K562 (cell line): ENCODE data around the gene KIF5C. TPM values are rescaled to one million over a fixed set of nuclear protein-coding genes. Genes with fewer than 3 reads are reported as not detected.

Source experiments
- ATAC-seq: fragments of 200-7000 bp; cut with Tn5 transposase; 3 replicates; pipeline ENCODE4 v1.9.1; 2020; ENCODE audit warnings: moderate library complexity
- BruUV-seq: library from RNA; stranded (reverse); fragments of 400-500 nt; replicated peaks from 2 replicates; lab custom pipeline; 2021; lab: Mats Ljungman, UMichigan
- CTCF ChIA-PET: fragments of 300-600 bp; formaldehyde crosslinking; extraction: SDS; loops from one replicate; lab custom pipeline; 2021; ENCODE audit warnings: low intra/inter-chr PET ratio; lab: Yijun Ruan, JAX
- POLR2A ChIA-PET: fragments of 300-600, 350-650 bp; sonication (Branson Sonifier 250); formaldehyde crosslinking; extraction: SDS; loops from one replicate; lab custom pipeline; 2021; ENCODE audit warnings: antibody characterized with exemption, inconsistent platforms; lab: Yijun Ruan, JAX
- DNase-seq, 4 experiments: peaks; one replicate each; pipeline versions ENCODE4 v3.0.0 to v3.0.0-alpha.2; 2011 to 2018; ENCODE audit warnings: low spot score in 3 of 4, mixed read lengths in 3 of 4; ENCODE audit errors: extremely low read depth in 1 of 4
- FAIRE-seq: peaks from 2 replicates; lab custom pipeline; 2011; peaks lifted over from hg19 to GRCh38; lab: Jason Lieb, UNC
- H2AFZ ChIP-seq: 2 replicates; pipeline ENCODE4 v1.6.0; 2011; ENCODE audit warnings: low read depth, low read length, control low read depth, inconsistent platforms
- H3K27ac ChIP-seq: fragments of 200-600 bp; 3 replicates; pipeline ENCODE4 v1.8.0; 2011; ENCODE audit warnings: low read depth, mild to moderate bottlenecking, control low read depth, inconsistent platforms, low read length, moderate library complexity, mixed read lengths; ENCODE audit errors: extremely low read depth
- H3K27me3 ChIP-seq, 2 experiments: fragments of 300-600 bp in 1 of 2; 2 replicates in 1 of 2; 3 replicates in 1 of 2; pipeline versions ENCODE4 v1.6.0 to v1.8.0; 2011; ENCODE audit warnings: inconsistent platforms in 2 of 2, low read length in 2 of 2, mild to moderate bottlenecking in 1 of 2, mixed read lengths in 1 of 2, moderate library complexity in 1 of 2; ENCODE audit not compliant: control insufficient read depth in 2 of 2, insufficient read depth in 2 of 2
- H3K36me3 ChIP-seq: fragments of 300-600 bp; 3 replicates; pipeline ENCODE4 v1.8.0; 2011; ENCODE audit warnings: mild to moderate bottlenecking, low read length, inconsistent platforms; ENCODE audit not compliant: control insufficient read depth, insufficient read depth
- H3K4me1 ChIP-seq, 2 experiments: fragments of 200-600 bp in 1 of 2; replicated peaks in 1 of 2; 2 replicates in 1 of 2; 3 replicates in 1 of 2; pipeline versions ENCODE4 v1.5.1 to v1.8.0; 2011; ENCODE audit warnings: inconsistent platforms in 2 of 2, low read length in 2 of 2, mild to moderate bottlenecking in 1 of 2, mixed read lengths in 1 of 2, moderate library complexity in 1 of 2; ENCODE audit not compliant: control insufficient read depth in 2 of 2, insufficient read depth in 2 of 2
- H3K4me2 ChIP-seq: 2 replicates; pipeline ENCODE4 v1.6.1; 2011; ENCODE audit warnings: low read length, control low read depth, inconsistent platforms, mixed read lengths; ENCODE audit not compliant: insufficient read depth
- H3K4me3 ChIP-seq: fragments of 200-600 bp; sonication (generic), shearing (Covaris generic); 2 replicates; pipeline ENCODE4 v1.5.1; 2016; ENCODE audit warnings: control low read depth, inconsistent platforms
- H3K79me2 ChIP-seq: fragments of 200-600 bp; 3 replicates; pipeline ENCODE4 v1.8.0; 2011; ENCODE audit warnings: low read length, inconsistent platforms; ENCODE audit not compliant: control insufficient read depth, insufficient read depth
- H3K9ac ChIP-seq, 2 experiments: 2 replicates each; pipeline versions ENCODE4 v1.6.0 to v1.6.1; 2011; ENCODE audit warnings: low read depth in 2 of 2, low read length in 2 of 2, control low read depth in 1 of 2, inconsistent platforms in 1 of 2, mild to moderate bottlenecking in 1 of 2, mixed read lengths in 1 of 2; ENCODE audit not compliant: insufficient read depth in 1 of 2
- H3K9me1 ChIP-seq: one replicate; pipeline ENCODE4 v1.6.0; 2011; ENCODE audit warnings: inconsistent platforms, mild to moderate bottlenecking, low read length, moderate library complexity; ENCODE audit not compliant: control insufficient read depth, insufficient read depth
- H3K9me3 ChIP-seq: replicated peaks from 2 replicates; pipeline ENCODE4 v1.5.1; 2011; ENCODE audit warnings: low read depth, low read length, inconsistent platforms; ENCODE audit not compliant: control insufficient read depth, insufficient read depth
- H4K20me1 ChIP-seq: replicated peaks from 2 replicates; pipeline ENCODE4 v1.6.1; 2011; ENCODE audit warnings: low read length, inconsistent platforms, mixed read lengths; ENCODE audit not compliant: control insufficient read depth, insufficient read depth
- CEBPB ChIP-seq: fragments of 450-650 bp; IDR thresholded peaks from 2 replicates; pipeline ENCODE4 v1.6.1; 2016; ENCODE audit warnings: missing genetic modification characterization, missing compliant biosample characterization
- CREB1 ChIP-seq, 2 experiments: sonication (generic) in 1 of 2; formaldehyde crosslinking in 1 of 2; IDR thresholded peaks; 2 replicates each; pipeline versions ENCODE4 v1.6.1 to v1.8.0; 2012 to 2022; ENCODE audit warnings: inconsistent platforms in 1 of 2, mild to moderate bottlenecking in 1 of 2, missing genetic modification reagents in 1 of 2, moderate library complexity in 1 of 2
- EWSR1 ChIP-seq: fragments of 450-650 bp; IDR thresholded peaks from 2 replicates; pipeline ENCODE4 v1.6.1; 2018; ENCODE audit warnings: borderline replicate concordance, mild to moderate bottlenecking, low read depth, moderate library complexity; ENCODE audit not compliant: partially characterized antibody
- FOXJ3 ChIP-seq: sonication (generic); formaldehyde crosslinking; IDR thresholded peaks from 2 replicates; pipeline ENCODE4 v1.4.0; 2020; ENCODE audit warnings: mild to moderate bottlenecking, missing genetic modification reagents
- GTF2F1 ChIP-seq: IDR thresholded peaks from 2 replicates; pipeline ENCODE4 v1.6.1; 2011; ENCODE audit warnings: low read depth, low read length, improper control_type of control experiment
- LCOR ChIP-seq: sonication (generic); formaldehyde crosslinking; IDR thresholded peaks from 2 replicates; pipeline ENCODE4 v1.8.0; 2022; ENCODE audit warnings: mild to moderate bottlenecking, missing genetic modification reagents
- PHB ChIP-seq: fragments of 250-450 bp; sonication (Bioruptor Pico); IDR thresholded peaks from 2 replicates; pipeline ENCODE4 v1.5.0; 2021
- RBM17 ChIP-seq: fragments of 200-400 bp; formaldehyde crosslinking; IDR thresholded peaks from 2 replicates; pipeline ENCODE4 v1.6.1; 2017; ENCODE audit warnings: low read depth, mild to moderate bottlenecking, low read length, borderline replicate concordance
- RNF219 ChIP-seq: fragments of 250-450 bp; sonication (Bioruptor Pico); IDR thresholded peaks from 2 replicates; pipeline ENCODE4 v1.5.0; 2022; ENCODE audit warnings: mild to moderate bottlenecking
- SMARCA4 ChIP-seq: fragments of 450-650 bp; IDR thresholded peaks from 2 replicates; pipeline ENCODE4 v1.6.1; 2016
- TCF7 ChIP-seq: sonication (generic); IDR thresholded peaks from 2 replicates; pipeline ENCODE4 v1.6.1; 2016; ENCODE audit warnings: antibody characterized with exemption, borderline replicate concordance
- U2AF1 ChIP-seq: fragments of 200-400 bp; formaldehyde crosslinking; optimal IDR thresholded peaks from 2 replicates; pipeline ENCODE3; 2017; ENCODE audit warnings: mild to moderate bottlenecking, low read depth, low read length, moderate library complexity
- ZNF121 ChIP-seq: sonication (generic); formaldehyde crosslinking; conservative IDR thresholded peaks from 2 replicates; pipeline ENCODE4 v1.8.0; 2022; ENCODE audit warnings: missing genetic modification reagents
- ZNF224 ChIP-seq: sonication (generic); formaldehyde crosslinking; IDR thresholded peaks from 2 replicates; pipeline ENCODE4 v1.8.0; 2022; ENCODE audit warnings: mild to moderate bottlenecking, missing genetic modification reagents
- ZNF717 ChIP-seq: fragments of 250-450 bp; sonication (Bioruptor Pico); IDR thresholded peaks from 2 replicates; pipeline ENCODE4 v1.5.0; 2021
- ZNF766 ChIP-seq: fragments of 200-800 bp; sonication (Bioruptor generic); conservative IDR thresholded peaks from 2 replicates; pipeline ENCODE4 v1.6.1; 2016; ENCODE audit warnings: missing genetic modification characterization, missing compliant biosample characterization
- ZNF780A ChIP-seq: fragments of 250-450 bp; sonication (Bioruptor Pico); IDR thresholded peaks from 2 replicates; pipeline ENCODE4 v1.5.0; 2021; ENCODE audit warnings: mild to moderate bottlenecking
- WGBS: fragments of 100-300 bp; shearing (Covaris generic); methylation state at CpG from one replicate; pipeline ENCODE4 v1.1.6; 2016; ENCODE audit warnings: low coverage, mixed read lengths; ENCODE audit not compliant: insufficient coverage; ENCODE audit errors: missing lambda C conversion rate; 5-methylcytosine and 5-hydroxymethylcytosine counted together
- in situ Hi-C: fragments of 300-500 bp; cut with MboI; formaldehyde crosslinking; loops from 4 replicates; pipeline ENCODE4 v1.15.0; 2018; ENCODE audit warnings: inconsistent platforms, mixed read lengths
- intact Hi-C: fragments of 100-400 bp; cut with micrococcal nuclease; formaldehyde crosslinking; loops from 2 replicates; pipeline ENCODE4 v1.14.2; 2022
- polyA plus RNA-seq, 8 experiments: library from polyadenylated mRNA; depleted of rRNA in 4 of 8; stranded (reverse) in 5 of 8; unstranded in 3 of 8; fragments of >200 nt; fragmentation: Nextera tagmentation in 2 of 8; fragmentation: Illumina TruSeq in 1 of 8; extraction: Ambion mirVana in 2 of 8; extraction: Trizol in 1 of 8; gene quantifications; 2 replicates each; pipeline versions ENCODE4 v1.2.1 to v1.2.3, GENCODE V29; 2011 to 2014; ENCODE audit warnings: inconsistent platforms in 1 of 8, missing spikeins in 1 of 8
- total RNA-seq, 7 experiments: library from RNA; depleted of rRNA in 6 of 7; stranded (reverse); fragments of >200 nt in 6 of 7; fragmentation: Illumina TruSeq in 2 of 7; extraction: Trizol in 2 of 7; gene quantifications; 2 replicates each; pipeline versions ENCODE4 v1.2.1 to v1.2.3, GENCODE V29; 2011 to 2021; ENCODE audit warnings: low replicate concordance in 1 of 7
- TF ChIP-seq, protein P1 (sequence below): fragments of 200-400 bp; formaldehyde crosslinking; IDR thresholded peaks from 2 replicates; pipeline ENCODE4 v1.6.1; 2017; ENCODE audit warnings: mild to moderate bottlenecking, low read depth, low read length, moderate library complexity

Gene KIF5C
- total and polyA plus RNA-seq, 9 of the 15 experiments (the other 6 are each of a cell fraction or from before 2014, with no cell fraction given) = 0.01 to 0.09 (median 0.01) TPM; not detected in 6

GRCh38 chr2:149075105-149075504, 200.1 kb downstream of the KIF5C start (continued):
- no peak for TF ChIP-seq EWSR1
- TF ChIP-seq CEBPB (tag) = no peak
- TF ChIP-seq RNF219 (CRISPR knock-in tag) = no peak
- no peak for TF ChIP-seq RBM17
- no peak for TF ChIP-seq TCF7
- TF ChIP-seq LCOR (CRISPR knock-in tag) = no peak
- TF ChIP-seq ZNF121 = no peak
- TF ChIP-seq ZNF780A (CRISPR knock-in tag) = no peak

GRCh38 chr2:149075853-149076252, 200.8 kb downstream of the KIF5C start:
- Histone ChIP-seq H3K4me1 (no peaks in the 10 kb centered on the region), H3K4me2 (no peak overlapping the region), H3K9ac (no peak overlapping the region), H3K27me3 (no peaks in the 10 kb centered on the region), H3K9me3 (no peaks in the 10 kb centered on the region), H4K20me1 (no peaks in the 10 kb centered on the region), H3K27ac (no peak overlapping the region), H3K36me3 (no peaks in the 10 kb centered on the region), H3K4me3 (no peak overlapping the region), H2AFZ (no peak overlapping the region), H3K79me2 (no peaks in the 10 kb centered on the region), H3K9me1 (no peaks in the 10 kb centered on the region)
- CTCF ChIA-PET = no interaction called here
- WGBS = under 1% methylated on average over 10 of the region's 10 CpGs
- FAIRE-seq (no peak), DNase-seq (no peak), ATAC-seq (no peak)
- intact Hi-C loops (no loop called here), in situ Hi-C loops (no loop called here)
- POLR2A ChIA-PET = no interaction called here
- BruUV-seq = no TSS peak
- TF ChIP-seq ZNF717 (CRISPR knock-in tag) (no peak), CREB1 (IDR thresholded peaks at IDR 0.05) (no peak), CREB1 (CRISPR knock-in tag; IDR thresholded peaks at IDR 0.05) (no peak), SMARCA4 (no peak), PHB (CRISPR knock-in tag) (no peak), ZNF766 (CRISPR knock-in tag) (no peak), ZNF224 (CRISPR knock-in tag) (no peak), GTF2F1 (no peak), FOXJ3 (CRISPR knock-in tag) (no peak), U2AF1 (no peak)
- TF ChIP-seq, protein P1, sequence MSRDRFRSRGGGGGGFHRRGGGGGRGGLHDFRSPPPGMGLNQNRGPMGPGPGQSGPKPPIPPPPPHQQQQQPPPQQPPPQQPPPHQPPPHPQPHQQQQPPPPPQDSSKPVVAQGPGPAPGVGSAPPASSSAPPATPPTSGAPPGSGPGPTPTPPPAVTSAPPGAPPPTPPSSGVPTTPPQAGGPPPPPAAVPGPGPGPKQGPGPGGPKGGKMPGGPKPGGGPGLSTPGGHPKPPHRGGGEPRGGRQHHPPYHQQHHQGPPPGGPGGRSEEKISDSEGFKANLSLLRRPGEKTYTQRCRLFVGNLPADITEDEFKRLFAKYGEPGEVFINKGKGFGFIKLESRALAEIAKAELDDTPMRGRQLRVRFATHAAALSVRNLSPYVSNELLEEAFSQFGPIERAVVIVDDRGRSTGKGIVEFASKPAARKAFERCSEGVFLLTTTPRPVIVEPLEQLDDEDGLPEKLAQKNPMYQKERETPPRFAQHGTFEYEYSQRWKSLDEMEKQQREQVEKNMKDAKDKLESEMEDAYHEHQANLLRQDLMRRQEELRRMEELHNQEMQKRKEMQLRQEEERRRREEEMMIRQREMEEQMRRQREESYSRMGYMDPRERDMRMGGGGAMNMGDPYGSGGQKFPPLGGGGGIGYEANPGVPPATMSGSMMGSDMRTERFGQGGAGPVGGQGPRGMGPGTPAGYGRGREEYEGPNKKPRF = no peak
